Measurements from ENCODE around the gene TREM2.

GRCh38 chr6:41193884-41194283 is 31.0 kb upstream of the TREM2 start:
- TF ChIP-seq CTCF (IDR thresholded peaks at IDR 0.05; ENCODE audit: control extremely low read depth in 1 of 3, insufficient read depth in 1 of 3, low read depth in 1 of 3, low read length in 3 of 3) (no peak), MAX (IDR thresholded peaks at IDR 0.05) (no peak), BCL11A (IDR thresholded peaks at IDR 0.05; ENCODE audit: low read depth in 2 of 2, low read length in 2 of 2) (no peak), GABPA (IDR thresholded peaks at IDR 0.05; ENCODE audit: borderline replicate concordance, insufficient read depth, low read length) (no peak), EGR1 (IDR thresholded peaks at IDR 0.05; ENCODE audit: borderline replicate concordance, low read depth, low read length) (no peak), CEBPB (IDR thresholded peaks at IDR 0.05; ENCODE audit: low read depth, low read length) (no peak), TBP (IDR thresholded peaks at IDR 0.05; ENCODE audit: low read depth, low read length) (no peak), PHF8 (conservative IDR thresholded peaks at IDR 0.05; ENCODE audit: low read depth, low read length) (no peak), JUND (IDR thresholded peaks at IDR 0.05; ENCODE audit: low read length) (no peak)
